ENCODE measurements around the gene KCNC3.

KCNC3 gene

DNA sequence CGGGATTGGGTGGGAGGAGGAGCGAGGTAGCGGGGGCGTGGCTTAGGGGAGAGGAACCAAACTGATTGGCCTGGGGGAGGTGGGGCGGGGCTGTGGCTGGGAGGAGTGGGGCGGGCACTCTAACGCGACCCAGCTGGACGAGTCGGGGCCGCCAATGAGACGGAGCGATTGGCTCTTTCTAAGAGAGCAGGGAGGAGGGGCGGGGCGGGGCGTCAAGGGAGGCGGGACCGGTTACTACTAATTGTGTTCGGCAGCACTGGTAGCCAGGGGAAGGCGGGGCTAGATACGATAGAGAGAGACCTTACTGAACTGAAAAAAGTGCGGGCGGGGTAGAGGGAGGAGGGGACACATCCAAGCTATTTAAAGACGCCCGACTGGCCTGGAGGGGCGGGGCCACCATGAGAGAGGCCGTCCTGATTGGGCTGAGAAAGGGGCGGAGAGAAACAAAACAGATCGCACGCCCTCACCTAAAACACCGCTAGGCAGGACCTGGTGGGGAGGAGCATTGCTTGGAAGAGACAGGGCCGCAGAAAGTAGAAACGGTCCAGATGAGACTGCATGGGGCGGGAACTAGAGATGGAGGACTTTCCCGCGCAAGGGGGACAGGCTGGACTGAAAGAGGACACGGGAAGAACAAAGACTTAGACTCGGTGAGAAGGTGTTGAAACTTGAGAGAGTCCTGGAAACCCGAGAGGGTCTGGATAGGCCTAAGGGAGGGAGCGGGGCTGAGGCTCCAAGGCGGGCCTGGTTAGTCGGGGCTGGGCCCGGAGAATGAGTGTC is at the start of gene KCNC3:
Gene KCNC3 (minus strand): TSS at position 232 of the 780 bp plus-strand sequence. CDS start 295 bp downstream, outside the sequence.
- H3K9ac ChIP-seq, result no peak within 1 kb of the TSS

DNA sequence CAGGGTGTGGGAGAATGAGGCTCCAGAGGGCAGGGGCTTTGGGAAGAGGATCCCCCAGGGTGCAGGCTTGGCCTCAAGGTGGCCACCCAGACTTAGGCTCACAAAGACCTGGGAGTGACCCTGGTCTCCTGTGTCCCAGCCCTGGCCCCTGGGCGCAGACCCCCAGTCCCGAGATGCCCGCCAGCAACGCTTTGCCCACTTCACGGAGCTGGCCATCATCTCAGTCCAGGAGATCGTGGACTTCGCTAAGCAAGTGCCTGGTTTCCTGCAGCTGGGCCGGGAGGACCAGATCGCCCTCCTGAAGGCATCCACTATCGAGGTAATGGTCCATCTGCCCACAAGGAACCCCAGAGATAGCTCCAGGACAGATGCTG is 49.7 kb upstream of the KCNC3 start:
- Histone ChIP-seq H3K4me1 (ENCODE audit: low read depth, poor library complexity, severe bottlenecking) (peaks cover 20% of the 10 kb centered on the region), H3K79me2 (ENCODE audit: insufficient read depth, low read depth) (no peaks in the 10 kb centered on the region), H3K9ac (no peak overlapping the region), H3K27me3 (ENCODE audit: insufficient read depth, low read depth) (peaks cover 8% of the 10 kb centered on the region), H2AFZ (ENCODE audit: low read depth) (no peak overlapping the region), H3K4me3 (IDR thresholded peaks at IDR 0.05; ENCODE audit: insufficient read depth, low read depth, low read length) (no peak overlapping the region), H4K20me1 (ENCODE audit: insufficient read depth) (no peaks in the 10 kb centered on the region), H3K27ac (no peak overlapping the region), H3K36me3 (ENCODE audit: insufficient read depth) (peaks cover 3% of the 10 kb centered on the region; the same call in 1 of the 2 replicates), H3K4me2 (no peak overlapping the region)
- TF ChIP-seq, protein P1, sequence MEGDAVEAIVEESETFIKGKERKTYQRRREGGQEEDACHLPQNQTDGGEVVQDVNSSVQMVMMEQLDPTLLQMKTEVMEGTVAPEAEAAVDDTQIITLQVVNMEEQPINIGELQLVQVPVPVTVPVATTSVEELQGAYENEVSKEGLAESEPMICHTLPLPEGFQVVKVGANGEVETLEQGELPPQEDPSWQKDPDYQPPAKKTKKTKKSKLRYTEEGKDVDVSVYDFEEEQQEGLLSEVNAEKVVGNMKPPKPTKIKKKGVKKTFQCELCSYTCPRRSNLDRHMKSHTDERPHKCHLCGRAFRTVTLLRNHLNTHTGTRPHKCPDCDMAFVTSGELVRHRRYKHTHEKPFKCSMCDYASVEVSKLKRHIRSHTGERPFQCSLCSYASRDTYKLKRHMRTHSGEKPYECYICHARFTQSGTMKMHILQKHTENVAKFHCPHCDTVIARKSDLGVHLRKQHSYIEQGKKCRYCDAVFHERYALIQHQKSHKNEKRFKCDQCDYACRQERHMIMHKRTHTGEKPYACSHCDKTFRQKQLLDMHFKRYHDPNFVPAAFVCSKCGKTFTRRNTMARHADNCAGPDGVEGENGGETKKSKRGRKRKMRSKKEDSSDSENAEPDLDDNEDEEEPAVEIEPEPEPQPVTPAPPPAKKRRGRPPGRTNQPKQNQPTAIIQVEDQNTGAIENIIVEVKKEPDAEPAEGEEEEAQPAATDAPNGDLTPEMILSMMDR (conservative IDR thresholded peaks at IDR 0.05; ENCODE audit: low read depth, low read length), result no peak

More for the DNA sequence above, at the start of gene KCNC3:
- Histone ChIP-seq H4K20me1 (ENCODE audit: insufficient read depth) (no peaks in the 10 kb centered on the region), H3K79me2 (ENCODE audit: insufficient read depth, low read depth) (no peaks in the 10 kb centered on the region), H3K27me3 (ENCODE audit: insufficient read depth, low read depth) (peaks cover 32% of the 10 kb centered on the region), H3K4me2 (no peak within 1 kb of the TSS), H3K27ac (no peak within 1 kb of the TSS), H2AFZ (ENCODE audit: low read depth) (no peak within 1 kb of the TSS), H3K36me3 (ENCODE audit: insufficient read depth) (no peaks in the 10 kb centered on the region), H3K4me1 (ENCODE audit: low read depth, poor library complexity, severe bottlenecking) (no peaks in the 10 kb centered on the region), H3K4me3 (IDR thresholded peaks at IDR 0.05; ENCODE audit: insufficient read depth, low read depth, low read length) (no peak within 1 kb of the TSS)
- TF ChIP-seq, protein P1 (conservative IDR thresholded peaks at IDR 0.05; ENCODE audit: low read depth, low read length), result no peak

DNA sequence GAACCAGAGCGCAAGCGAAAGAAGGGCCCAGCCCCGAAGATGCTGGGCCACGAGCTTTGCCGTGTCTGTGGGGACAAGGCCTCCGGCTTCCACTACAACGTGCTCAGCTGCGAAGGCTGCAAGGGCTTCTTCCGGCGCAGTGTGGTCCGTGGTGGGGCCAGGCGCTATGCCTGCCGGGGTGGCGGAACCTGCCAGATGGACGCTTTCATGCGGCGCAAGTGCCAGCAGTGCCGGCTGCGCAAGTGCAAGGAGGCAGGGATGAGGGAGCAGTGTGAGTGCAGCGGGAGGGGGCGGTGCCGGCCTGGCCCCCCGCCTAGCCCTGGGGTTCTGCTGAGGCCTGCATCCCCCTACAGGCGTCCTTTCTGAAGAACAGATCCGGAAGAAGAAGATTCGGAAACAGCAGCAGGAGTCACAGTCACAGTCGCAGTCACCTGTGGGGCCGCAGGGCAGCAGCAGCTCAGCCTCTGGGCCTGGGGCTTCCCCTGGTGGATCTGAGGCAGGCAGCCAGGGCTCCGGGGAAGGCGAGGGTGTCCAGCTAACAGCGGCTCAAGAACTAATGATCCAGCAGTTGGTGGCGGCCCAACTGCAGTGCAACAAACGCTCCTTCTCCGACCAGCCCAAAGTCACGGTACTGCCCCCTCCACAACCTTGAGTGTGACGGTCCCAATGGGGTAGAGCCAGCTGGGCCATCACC is 49.1 kb upstream of the KCNC3 start:
- Histone ChIP-seq H3K79me2 (ENCODE audit: insufficient read depth, low read depth) (no peaks in the 10 kb centered on the region), H2AFZ (ENCODE audit: low read depth) (no peak overlapping the region), H3K36me3 (ENCODE audit: insufficient read depth) (peaks cover 3% of the 10 kb centered on the region; the same call in 1 of the 2 replicates), H3K9ac (no peak overlapping the region), H3K4me1 (ENCODE audit: low read depth, poor library complexity, severe bottlenecking) (peaks cover 17% of the 10 kb centered on the region), H3K27ac (no peak overlapping the region), H3K27me3 (ENCODE audit: insufficient read depth, low read depth) (peaks cover 8% of the 10 kb centered on the region), H3K4me3 (IDR thresholded peaks at IDR 0.05; ENCODE audit: insufficient read depth, low read depth, low read length) (no peak overlapping the region), H3K4me2 (no peak overlapping the region), H4K20me1 (ENCODE audit: insufficient read depth) (no peaks in the 10 kb centered on the region)
- TF ChIP-seq, protein P1 (conservative IDR thresholded peaks at IDR 0.05; ENCODE audit: low read depth, low read length), result no peak

- TF ChIP-seq, protein P1 (conservative IDR thresholded peaks at IDR 0.05; ENCODE audit: low read depth, low read length), result no peak
- H3K4me1 ChIP-seq (ENCODE audit: low read depth, poor library complexity, severe bottlenecking), result peaks cover 15% of the 10 kb centered on the region
- H2AFZ ChIP-seq (ENCODE audit: low read depth), result no peak overlapping the region
- no peaks in the 10 kb centered on the region for H4K20me1 ChIP-seq (ENCODE audit: insufficient read depth)
- no peak overlapping the region for H3K27ac ChIP-seq
- no peaks in the 10 kb centered on the region for H3K79me2 ChIP-seq (ENCODE audit: insufficient read depth, low read depth)
- no peak overlapping the region for H3K4me3 ChIP-seq (IDR thresholded peaks at IDR 0.05; ENCODE audit: insufficient read depth, low read depth, low read length)
- H3K4me2 ChIP-seq, result no peak overlapping the region
- H3K27me3 ChIP-seq (ENCODE audit: insufficient read depth, low read depth), result peaks cover 15% of the 10 kb centered on the region
- peaks cover 3% of the 10 kb centered on the region; the same call in 1 of the 2 replicates for H3K36me3 ChIP-seq (ENCODE audit: insufficient read depth)
- H3K9ac ChIP-seq, result no peak overlapping the region
Measured at GRCh38 chr19:50377517-50377916, 48.3 kb upstream of the KCNC3 start.
